Mesenchymal stem cell (in vitro differentiated cells and primary cell): ENCODE measurements around the gene DENND5B.

Experiments used
- DNase-seq: peaks from one replicate; pipeline ENCODE4 v3.0.0-alpha.2; 2013
- H2AFZ ChIP-seq: one replicate; pipeline ENCODE4 v1.6.1; 2013; ENCODE audit warnings: low read depth, mild to moderate bottlenecking, control low read depth, inconsistent platforms, low read length, moderate library complexity
- H2AK5ac ChIP-seq: 2 replicates; pipeline ENCODE4 v1.6.1; 2013; ENCODE audit warnings: low read length, moderate library complexity, mild to moderate bottlenecking, inconsistent platforms; ENCODE audit not compliant: severe bottlenecking
- H2BK120ac ChIP-seq: one replicate; pipeline ENCODE4 v1.6.1; 2013; ENCODE audit warnings: low read depth, mild to moderate bottlenecking, inconsistent platforms, low read length, moderate library complexity
- H2BK12ac ChIP-seq, 2 experiments: one replicate each; pipeline ENCODE4 v1.6.1; 2013; ENCODE audit warnings: inconsistent platforms in 2 of 2, low read length in 2 of 2, mild to moderate bottlenecking in 2 of 2, moderate library complexity in 2 of 2, control low read depth in 1 of 2
- H2BK15ac ChIP-seq: one replicate; pipeline ENCODE4 v1.6.1; 2013; ENCODE audit warnings: mild to moderate bottlenecking, low read depth, inconsistent platforms; ENCODE audit not compliant: poor library complexity, severe bottlenecking
- H2BK5ac ChIP-seq: 2 replicates; pipeline ENCODE4 v1.6.1; 2013; ENCODE audit warnings: low read depth, mild to moderate bottlenecking, low read length, control low read depth, inconsistent platforms; ENCODE audit not compliant: poor library complexity, severe bottlenecking
- H3K14ac ChIP-seq, 2 experiments: one replicate each; pipeline ENCODE4 v1.6.1; 2013; ENCODE audit warnings: inconsistent platforms in 2 of 2, low read length in 2 of 2, control low read depth in 1 of 2, mild to moderate bottlenecking in 1 of 2, moderate library complexity in 1 of 2
- H3K18ac ChIP-seq, 2 experiments: one replicate each; pipeline ENCODE4 v1.6.1; 2013; ENCODE audit warnings: inconsistent platforms in 2 of 2, low read length in 2 of 2, control low read depth in 1 of 2, low read depth in 1 of 2, mild to moderate bottlenecking in 1 of 2
- H3K23ac ChIP-seq, 2 experiments: one replicate each; pipeline ENCODE4 v1.6.1; 2013; ENCODE audit warnings: inconsistent platforms in 2 of 2, low read length in 2 of 2, mild to moderate bottlenecking in 2 of 2, moderate library complexity in 2 of 2, control low read depth in 1 of 2
- H3K27ac ChIP-seq: 2 replicates; pipeline ENCODE4 v1.5.1; 2013; ENCODE audit warnings: mild to moderate bottlenecking, moderate library complexity, low read length, control low read depth, inconsistent platforms; ENCODE audit not compliant: poor library complexity, severe bottlenecking
- H3K27me3 ChIP-seq, 2 experiments: 2 replicates each; pipeline versions ENCODE4 v1.6.1 to v1.7.0; 2013; ENCODE audit warnings: low read length in 2 of 2, mild to moderate bottlenecking in 2 of 2, moderate library complexity in 2 of 2, control low read depth in 1 of 2, inconsistent platforms in 1 of 2; ENCODE audit not compliant: control insufficient read depth in 1 of 2, insufficient read depth in 1 of 2
- H3K36me3 ChIP-seq, 2 experiments: 2 replicates each; pipeline versions ENCODE4 v1.6.1 to v1.7.0; 2013; ENCODE audit warnings: low read length in 2 of 2, control low read depth in 1 of 2, inconsistent platforms in 1 of 2, low read depth in 1 of 2, mild to moderate bottlenecking in 1 of 2; ENCODE audit not compliant: insufficient read depth in 2 of 2, control insufficient read depth in 1 of 2
- H3K4ac ChIP-seq, 2 experiments: one replicate each; pipeline ENCODE4 v1.6.1; 2013; ENCODE audit warnings: inconsistent platforms in 2 of 2, low read length in 2 of 2, mild to moderate bottlenecking in 2 of 2, moderate library complexity in 2 of 2, control low read depth in 1 of 2, low read depth in 1 of 2
- H3K4me1 ChIP-seq: 2 replicates; pipeline ENCODE4 v1.6.1; 2013; ENCODE audit warnings: low read depth, low read length, control low read depth; ENCODE audit not compliant: control insufficient read depth, insufficient read depth
- H3K4me2 ChIP-seq: 2 replicates; pipeline ENCODE4 v1.6.1; 2013; ENCODE audit warnings: low read length, mild to moderate bottlenecking, inconsistent platforms; ENCODE audit not compliant: poor library complexity, severe bottlenecking
- H3K4me3 ChIP-seq, 2 experiments: 2 replicates each; pipeline versions ENCODE4 v1.5.1 to v1.7.0; 2013; ENCODE audit warnings: low read length in 2 of 2, mild to moderate bottlenecking in 2 of 2, control low read depth in 1 of 2, low read depth in 1 of 2; ENCODE audit not compliant: insufficient read depth in 1 of 2
- H3K79me1 ChIP-seq: replicated peaks from 2 replicates; pipeline ENCODE4 v1.6.1; 2013; ENCODE audit warnings: mild to moderate bottlenecking, control low read depth, low read length, inconsistent platforms; ENCODE audit not compliant: poor library complexity, severe bottlenecking
- H3K9ac ChIP-seq: 2 replicates; pipeline ENCODE4 v1.7.0; 2013; ENCODE audit warnings: mild to moderate bottlenecking, low read length, moderate library complexity
- H3K9me3 ChIP-seq: 2 replicates; pipeline ENCODE4 v1.7.0; 2013; ENCODE audit warnings: mild to moderate bottlenecking, low read length; ENCODE audit not compliant: control insufficient read depth
- H4K8ac ChIP-seq: one replicate; pipeline ENCODE4 v1.6.1; 2013; ENCODE audit warnings: inconsistent platforms, mild to moderate bottlenecking, low read length, moderate library complexity
- H4K91ac ChIP-seq: one replicate; pipeline ENCODE4 v1.6.1; 2013; ENCODE audit warnings: mild to moderate bottlenecking, low read length, inconsistent platforms
- WGBS: methylation state at CpG from one replicate; pipeline ENCODE4 v1.1.7; 2013; ENCODE audit warnings: mixed read lengths; 5-methylcytosine and 5-hydroxymethylcytosine counted together

Gene DENND5B

DNA sequence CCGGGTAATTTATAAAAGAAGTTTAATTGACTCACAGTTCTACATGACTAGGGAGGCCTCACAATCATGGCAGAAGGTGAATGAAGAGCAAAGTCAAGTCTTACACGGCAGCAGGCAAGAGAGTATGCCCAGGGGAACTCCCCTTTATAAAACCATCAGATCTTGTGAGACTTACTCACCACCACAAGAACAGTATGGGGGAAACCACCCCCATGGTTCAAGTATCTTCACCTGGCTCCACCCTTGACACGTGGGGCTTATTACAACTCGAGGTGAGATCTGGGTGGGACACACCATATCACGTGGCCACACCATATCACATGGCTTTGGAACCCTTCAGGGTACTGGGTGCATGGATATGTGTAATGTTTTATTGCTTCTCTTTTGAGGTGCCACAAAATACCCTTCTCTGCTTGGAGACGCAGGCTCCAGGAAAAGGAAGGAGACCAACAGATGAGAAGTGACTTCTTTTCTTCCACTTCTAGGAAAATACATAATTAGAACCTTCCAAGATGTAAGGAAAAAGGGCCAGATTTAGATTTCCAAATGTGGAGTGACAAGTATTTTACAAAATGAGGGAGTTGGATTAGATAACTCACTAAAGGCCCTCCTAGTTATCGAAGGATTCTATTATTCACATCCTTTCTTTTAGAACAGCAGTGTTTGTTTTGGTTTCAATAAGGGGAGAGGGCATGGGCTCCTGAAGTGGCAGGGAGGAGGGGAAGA, 35.5 kb upstream of the DENND5B start:
- no peak overlapping the region for H3K4me2 ChIP-seq
- H3K27ac ChIP-seq: no peak overlapping the region
- H4K8ac ChIP-seq: no peak overlapping the region
- H2AFZ ChIP-seq: no peak overlapping the region
- no peak overlapping the region for H3K4ac ChIP-seq
- H3K27me3 ChIP-seq: no peaks in the 10 kb centered on the region
- no peak overlapping the region for H3K4me3 ChIP-seq
- H3K9me3 ChIP-seq: no peaks in the 10 kb centered on the region
- DNase-seq: no peak
- H2AK5ac ChIP-seq: no peak overlapping the region
- no peak overlapping the region for H2BK15ac ChIP-seq
- no peak overlapping the region for H2BK12ac ChIP-seq
- H4K91ac ChIP-seq: no peak overlapping the region
- 88% methylated on average over 5 of the region's 7 CpGs for WGBS
- no peak overlapping the region for H3K9ac ChIP-seq
- peaks cover 2% of the 10 kb centered on the region for H3K4me1 ChIP-seq
- no peak overlapping the region for H2BK120ac ChIP-seq
- peaks cover 0 to 7% of the 10 kb centered on the region in 2 experiments for H3K36me3 ChIP-seq
- no peak overlapping the region for H3K18ac ChIP-seq
- H3K23ac ChIP-seq: no peak overlapping the region
- H3K14ac ChIP-seq: no peak overlapping the region
- H2BK5ac ChIP-seq: no peak overlapping the region
- no peaks in the 10 kb centered on the region for H3K79me1 ChIP-seq

DNA sequence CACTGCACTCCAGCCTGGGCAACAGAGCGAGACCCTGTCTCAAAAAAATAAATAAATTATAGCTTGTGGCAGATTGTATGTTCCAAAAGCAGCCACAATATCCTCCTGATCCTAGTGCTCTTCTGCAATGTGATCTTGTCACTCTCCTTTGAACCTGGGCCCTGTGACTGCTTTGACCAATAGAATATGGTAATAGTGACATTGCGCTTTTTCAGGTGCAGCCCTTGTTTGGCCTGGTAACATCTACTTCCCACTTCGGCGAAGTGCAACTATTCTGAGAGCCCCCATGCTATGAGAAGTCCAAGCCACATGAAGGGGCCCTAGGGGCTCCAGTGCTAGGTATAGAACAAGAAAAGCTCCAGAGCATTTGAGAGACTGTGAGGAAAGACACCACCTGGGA, 31.1 kb upstream of the DENND5B start:
- no peak for DNase-seq
- Histone ChIP-seq H2BK12ac (no peak overlapping the region), H3K4me2 (no peak overlapping the region), H3K9me3 (no peaks in the 10 kb centered on the region), H4K91ac (no peak overlapping the region), H2BK5ac (no peak overlapping the region), H3K4me3 (no peak overlapping the region), H3K4me1 (no peaks in the 10 kb centered on the region), H2AFZ (no peak overlapping the region), H3K23ac (no peak overlapping the region), H3K27ac (no peak overlapping the region), H2AK5ac (no peak overlapping the region), H3K36me3 (peaks cover 0 to 7% of the 10 kb centered on the region in 2 experiments), H3K79me1 (no peaks in the 10 kb centered on the region), H4K8ac (no peak overlapping the region), H3K9ac (no peak overlapping the region), H3K14ac (no peak overlapping the region), H2BK15ac (no peak overlapping the region), H3K4ac (no peak overlapping the region), H3K27me3 (no peaks in the 10 kb centered on the region), H3K18ac (no peak overlapping the region), H2BK120ac (no peak overlapping the region)
- 100% methylated on average over 3 of the region's 4 CpGs for WGBS

DNA sequence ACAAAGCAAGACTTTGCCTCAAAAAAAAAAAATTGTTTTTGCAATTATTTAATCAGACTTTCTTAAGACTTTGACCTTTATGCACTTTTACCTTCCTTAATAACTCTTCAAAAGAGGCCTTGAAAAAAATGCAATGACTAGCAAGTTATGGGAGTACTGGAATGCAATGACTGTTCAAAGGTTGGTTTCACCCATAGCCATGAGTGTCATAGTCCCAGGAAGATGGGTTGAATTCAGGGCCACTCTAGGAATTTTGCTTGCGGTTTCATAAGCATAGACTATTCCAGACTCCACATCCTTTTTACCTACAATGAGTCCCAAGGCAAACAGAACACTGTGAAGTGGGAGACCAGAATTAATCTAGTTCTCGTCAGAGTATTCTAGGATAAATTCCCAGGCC, 29.4 kb upstream of the DENND5B start:
- no peaks in the 10 kb centered on the region for H3K27me3 ChIP-seq
- H2BK120ac ChIP-seq: no peak overlapping the region
- no peaks in the 10 kb centered on the region for H3K79me1 ChIP-seq
- H3K27ac ChIP-seq: no peak overlapping the region
- DNase-seq: no peak
- no peak overlapping the region for H2BK12ac ChIP-seq
- no peak overlapping the region for H4K91ac ChIP-seq
- no peak overlapping the region for H3K4me2 ChIP-seq
- H3K4me3 ChIP-seq: no peak overlapping the region
- no peaks in the 10 kb centered on the region for H3K9me3 ChIP-seq
- H3K36me3 ChIP-seq: no peaks in the 10 kb centered on the region
- no peak overlapping the region for H2BK15ac ChIP-seq
- H3K9ac ChIP-seq: no peak overlapping the region
- H3K4ac ChIP-seq: no peak overlapping the region
- no peak overlapping the region for H3K23ac ChIP-seq
- H2BK5ac ChIP-seq: no peak overlapping the region
- H4K8ac ChIP-seq: no peak overlapping the region
- H2AFZ ChIP-seq: no peak overlapping the region
- no peak overlapping the region for H3K14ac ChIP-seq
- WGBS: 100% methylated on average over 1 of the region's 2 CpGs
- H3K4me1 ChIP-seq: no peaks in the 10 kb centered on the region
- H2AK5ac ChIP-seq: no peak overlapping the region
- no peak overlapping the region for H3K18ac ChIP-seq

DNA sequence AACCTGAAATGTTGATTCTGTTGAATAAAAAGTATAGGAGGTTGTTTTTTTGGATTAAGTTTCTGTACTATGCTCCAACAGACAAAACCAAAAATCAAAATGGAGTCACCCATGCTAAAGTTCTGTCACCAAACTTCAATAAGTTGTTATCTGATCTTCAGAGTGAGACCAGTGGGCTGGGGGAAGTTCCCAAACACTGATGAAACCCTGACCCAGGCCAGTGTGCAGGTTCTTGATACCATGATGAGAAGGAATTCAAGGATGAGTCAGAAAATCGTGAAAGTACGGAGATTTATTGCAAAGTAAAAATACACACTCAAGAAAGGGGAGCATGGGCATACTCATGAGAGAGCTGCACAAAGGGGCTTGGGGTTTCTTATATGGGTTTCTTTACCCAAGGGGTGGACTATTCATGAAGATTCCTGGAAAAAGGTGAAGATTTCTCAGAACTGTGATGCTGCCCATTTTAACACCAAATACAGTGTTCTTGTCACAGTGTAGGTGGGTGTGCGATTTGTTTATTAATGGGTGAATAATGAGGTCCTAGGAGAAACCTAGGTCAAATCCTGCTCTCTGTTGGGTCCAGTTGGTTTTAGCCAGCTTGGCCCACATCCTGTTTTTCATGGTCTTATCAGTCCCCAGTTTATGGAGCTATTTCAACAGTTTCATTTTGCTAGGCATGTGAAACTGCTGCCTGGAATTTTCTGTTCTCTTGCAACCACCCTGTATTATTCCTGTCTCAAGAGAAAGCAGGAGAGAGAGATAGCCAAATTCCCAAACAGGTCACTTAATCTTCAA, 27.5 kb upstream of the DENND5B start:
- H3K4me3 ChIP-seq: no peak overlapping the region
- no peaks in the 10 kb centered on the region for H3K4me1 ChIP-seq
- H3K9me3 ChIP-seq: no peaks in the 10 kb centered on the region
- no peak overlapping the region for H3K27ac ChIP-seq
- no peak overlapping the region for H2BK15ac ChIP-seq
- no peak overlapping the region for H2BK12ac ChIP-seq
- no peak overlapping the region for H3K23ac ChIP-seq
- H3K18ac ChIP-seq: no peak overlapping the region
- H3K4me2 ChIP-seq: no peak overlapping the region
- H4K8ac ChIP-seq: no peak overlapping the region
- no peak overlapping the region for H2BK5ac ChIP-seq
- H3K4ac ChIP-seq: no peak overlapping the region
- no peak overlapping the region for H2BK120ac ChIP-seq
- no peaks in the 10 kb centered on the region for H3K79me1 ChIP-seq
- H2AK5ac ChIP-seq: no peak overlapping the region
- no peak overlapping the region for H4K91ac ChIP-seq
- no peak overlapping the region for H3K9ac ChIP-seq
- peak overlapping the region; percentile 64 for H2AFZ ChIP-seq
- H3K36me3 ChIP-seq: no peaks in the 10 kb centered on the region
- WGBS: 69% methylated on average over 3 of the region's 3 CpGs
- no peak overlapping the region for H3K14ac ChIP-seq
- peak; percentile 40 for DNase-seq
- H3K27me3 ChIP-seq: no peaks in the 10 kb centered on the region
